Retinal pigment epithelial cell (primary cell): ENCODE results near the gene TBC1D17.
A peak's percentile ranks its signal among the peaks of the same experiment; 100 is the strongest.

Source experiments
- DNase-seq: peaks from one replicate; pipeline ENCODE4 v3.0.0-alpha.2; 2010; ENCODE audit warnings: low read depth
- H3K4me3 ChIP-seq: 2 replicates; pipeline ENCODE4 v1.5.1; 2011; ENCODE audit warnings: mild to moderate bottlenecking, low read length, control low read depth, moderate library complexity
- TF ChIP-seq, protein P1 (sequence below): conservative IDR thresholded peaks from 2 replicates; pipeline ENCODE4 v1.5.1; 2011; ENCODE audit warnings: low read depth, low read length, control low read depth, inconsistent platforms

TBC1D17 gene

DNA sequence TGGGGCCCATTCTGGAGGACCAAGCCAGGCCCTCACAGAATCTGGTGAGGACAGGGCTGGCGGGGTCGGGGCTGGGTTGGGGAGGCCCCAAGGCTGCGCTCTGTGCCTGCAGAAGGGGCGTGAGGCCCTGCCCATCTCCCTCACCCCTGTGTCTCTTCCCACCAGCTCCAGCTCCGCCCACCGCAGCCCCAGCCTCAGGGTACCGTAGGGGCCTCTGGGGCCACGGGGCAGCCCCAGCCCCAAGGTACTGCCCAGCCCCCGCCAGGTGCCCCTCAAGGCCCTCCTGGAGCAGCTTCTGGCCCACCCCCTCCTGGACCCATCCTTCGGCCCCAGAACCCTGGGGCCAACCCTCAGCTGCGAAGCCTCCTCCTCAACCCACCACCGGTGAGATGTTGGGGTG is 41.9 kb upstream of the TBC1D17 start:
- TF ChIP-seq, protein P1, sequence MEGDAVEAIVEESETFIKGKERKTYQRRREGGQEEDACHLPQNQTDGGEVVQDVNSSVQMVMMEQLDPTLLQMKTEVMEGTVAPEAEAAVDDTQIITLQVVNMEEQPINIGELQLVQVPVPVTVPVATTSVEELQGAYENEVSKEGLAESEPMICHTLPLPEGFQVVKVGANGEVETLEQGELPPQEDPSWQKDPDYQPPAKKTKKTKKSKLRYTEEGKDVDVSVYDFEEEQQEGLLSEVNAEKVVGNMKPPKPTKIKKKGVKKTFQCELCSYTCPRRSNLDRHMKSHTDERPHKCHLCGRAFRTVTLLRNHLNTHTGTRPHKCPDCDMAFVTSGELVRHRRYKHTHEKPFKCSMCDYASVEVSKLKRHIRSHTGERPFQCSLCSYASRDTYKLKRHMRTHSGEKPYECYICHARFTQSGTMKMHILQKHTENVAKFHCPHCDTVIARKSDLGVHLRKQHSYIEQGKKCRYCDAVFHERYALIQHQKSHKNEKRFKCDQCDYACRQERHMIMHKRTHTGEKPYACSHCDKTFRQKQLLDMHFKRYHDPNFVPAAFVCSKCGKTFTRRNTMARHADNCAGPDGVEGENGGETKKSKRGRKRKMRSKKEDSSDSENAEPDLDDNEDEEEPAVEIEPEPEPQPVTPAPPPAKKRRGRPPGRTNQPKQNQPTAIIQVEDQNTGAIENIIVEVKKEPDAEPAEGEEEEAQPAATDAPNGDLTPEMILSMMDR: no peak
- no peak for DNase-seq
- H3K4me3 ChIP-seq: no peak overlapping the region

- TF ChIP-seq, protein P1: no peak
These were observed 41.1 kb upstream of the TBC1D17 start for GRCh38 chr19:49836176-49837008.

GRCh38 chr19:49837009-49837310 is 40.5 kb upstream of the TBC1D17 start:
- H3K4me3 ChIP-seq: no peak overlapping the region
- DNase-seq: no peak
- TF ChIP-seq, protein P1: no peak

More at GRCh38 chr19:49836176-49837008, 41.1 kb upstream of the TBC1D17 start:
- no peak overlapping the region for H3K4me3 ChIP-seq
- DNase-seq: no peak

DNA sequence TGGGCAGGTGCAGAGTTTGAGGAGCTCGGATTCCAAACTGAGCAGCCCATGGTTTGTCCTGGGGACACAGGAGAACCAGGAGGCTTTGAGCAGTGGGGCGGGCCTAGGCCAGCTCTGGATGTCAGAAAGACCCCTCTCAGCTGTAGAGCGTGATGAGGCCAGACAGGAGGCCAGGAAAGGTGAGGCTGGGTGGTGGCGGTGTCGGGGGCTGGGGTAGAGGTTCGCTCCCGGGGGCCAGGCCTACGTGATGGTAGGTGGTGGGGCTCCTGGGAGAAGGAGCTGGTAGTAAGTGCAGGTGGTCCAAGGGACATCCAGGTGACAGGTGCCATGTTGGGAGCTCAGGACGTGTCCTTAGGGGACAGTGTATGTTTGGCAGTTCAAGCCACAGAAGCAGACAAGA is 40.1 kb upstream of the TBC1D17 start:
- TF ChIP-seq, protein P1: no peak
- H3K4me3 ChIP-seq: no peak overlapping the region
- no peak for DNase-seq

DNA sequence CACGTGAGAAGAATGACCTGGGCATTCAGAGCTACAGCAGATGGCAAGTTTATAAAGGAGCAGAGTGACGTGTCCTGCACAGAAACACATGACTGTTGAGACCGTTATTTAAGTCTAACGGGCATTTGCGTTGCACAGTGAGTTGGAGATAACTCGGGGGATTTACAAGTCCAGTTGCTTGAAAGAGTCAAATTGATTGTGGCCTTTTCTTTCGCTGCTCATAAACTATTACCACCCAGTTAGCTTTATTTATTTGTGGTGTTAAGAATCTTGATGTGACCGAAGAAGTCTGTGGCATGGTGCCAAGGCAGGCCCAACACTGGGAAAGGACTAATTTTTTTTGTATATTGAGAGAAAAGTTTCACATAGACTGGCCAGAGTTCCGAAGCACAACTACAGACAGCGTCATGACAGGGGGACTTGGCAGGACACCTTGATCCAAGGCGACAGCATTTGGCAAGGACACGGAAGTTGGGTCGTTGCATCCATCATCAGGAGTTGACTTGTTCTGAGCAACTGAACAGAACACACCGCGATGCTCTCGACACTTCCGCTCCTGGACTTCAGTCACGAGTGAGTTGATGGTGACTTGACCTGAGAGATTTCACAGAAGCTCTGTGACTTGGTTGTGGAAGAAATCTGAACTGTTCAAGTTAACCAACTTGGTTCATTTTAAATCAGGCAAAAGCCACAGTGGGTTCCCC is 38.5 kb upstream of the TBC1D17 start:
- peak; percentile 63 for DNase-seq

GRCh38 chr19:49839713-49840112 is 37.8 kb upstream of the TBC1D17 start:
- H3K4me3 ChIP-seq: no peak overlapping the region
- DNase-seq: no peak
- TF ChIP-seq, protein P1: no peak

More for the DNA sequence above, 38.5 kb upstream of the TBC1D17 start:
- H3K4me3 ChIP-seq: no peak overlapping the region
- TF ChIP-seq, protein P1: no peak

DNA sequence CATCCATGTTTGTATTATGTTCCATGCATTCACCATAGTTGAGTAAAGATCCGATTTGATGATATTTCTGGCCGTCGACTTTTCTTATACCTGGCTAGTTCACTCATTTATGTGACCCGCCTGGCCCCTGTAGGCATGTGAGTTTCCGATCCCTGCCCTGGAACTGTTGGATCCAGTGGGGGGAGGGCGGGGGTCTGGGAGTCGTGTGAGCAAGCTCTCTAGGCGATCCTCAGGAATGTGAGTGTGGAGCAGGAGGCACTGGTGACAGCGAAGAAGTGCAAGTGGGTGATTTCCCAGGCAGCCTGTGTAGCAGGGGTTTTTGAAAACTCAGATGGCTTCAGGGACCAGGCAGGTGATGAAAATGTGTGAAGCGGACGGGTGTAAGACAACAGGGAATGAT is 37.2 kb upstream of the TBC1D17 start:
- no peak overlapping the region for H3K4me3 ChIP-seq
- DNase-seq: no peak
- TF ChIP-seq, protein P1: no peak
